HS-27A (cell line): ENCODE measurements around the gene ZBTB1.
"Not testable (repeated sequence)": the region's sequence is repeated elsewhere in the genome, so short reads cannot be mapped to it uniquely, and the experiment has no call there.

ENCODE experiments used
- DNase-seq: peaks from one replicate; pipeline ENCODE4 v3.0.0-alpha.2; 2012; ENCODE audit warnings: low read depth, missing footprints

The ZBTB1 gene

DNA sequence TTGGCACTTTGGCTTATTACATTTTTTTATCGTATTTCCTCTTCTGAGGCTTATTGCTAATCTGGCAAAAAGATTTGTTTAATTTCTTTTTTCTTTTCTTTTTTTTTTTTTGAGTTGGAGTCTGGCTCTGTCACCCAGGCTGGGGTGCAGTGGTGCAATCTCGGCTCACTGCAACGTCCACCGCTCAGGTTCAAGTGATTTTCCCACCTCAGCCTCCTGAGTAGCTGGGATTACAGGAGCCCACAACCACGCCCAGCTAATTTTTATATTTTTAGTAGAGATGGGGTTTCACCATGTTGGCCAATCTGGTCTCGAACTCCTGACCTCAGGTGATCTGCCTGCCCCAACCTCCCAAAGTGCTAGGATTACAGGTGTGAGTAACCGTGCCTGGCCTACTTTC lies 65.1 kb downstream of the ZBTB1 start:
- DNase-seq = not testable (repeated sequence)

DNA sequence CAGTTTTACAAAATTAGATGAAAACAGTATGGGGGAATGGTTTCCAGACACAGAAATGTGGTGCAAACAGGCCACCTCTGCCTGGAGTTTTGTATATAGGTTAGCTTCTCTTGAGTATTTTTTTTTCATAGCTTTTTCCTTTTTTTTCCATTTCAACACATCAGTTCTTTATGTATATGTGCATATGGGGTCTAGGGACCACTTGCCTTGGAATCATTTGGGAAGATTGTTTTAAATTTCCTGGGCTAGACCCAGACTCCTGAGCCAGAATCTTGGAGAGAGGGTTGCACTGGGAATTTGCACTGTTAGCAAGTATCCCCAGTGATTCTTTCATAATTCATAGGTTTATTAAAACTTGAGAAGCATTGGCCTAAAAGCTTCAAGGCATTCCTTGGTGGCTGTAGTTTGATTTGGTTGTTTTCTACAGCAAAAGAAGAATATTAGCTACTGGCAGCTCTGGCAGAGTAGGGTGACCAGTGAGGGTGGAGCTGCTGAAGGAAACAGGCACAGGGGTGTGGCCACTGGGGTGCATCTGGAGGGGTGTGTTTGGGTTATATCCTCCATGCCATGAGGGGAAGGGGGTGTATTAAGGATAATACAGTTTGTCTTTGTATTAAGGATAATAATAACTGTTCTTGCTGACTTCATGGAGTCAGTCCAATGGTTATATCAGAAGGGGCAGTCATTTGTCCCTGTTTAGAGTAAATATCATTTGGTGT lies 68.0 kb downstream of the ZBTB1 start:
- no peak for DNase-seq

DNA sequence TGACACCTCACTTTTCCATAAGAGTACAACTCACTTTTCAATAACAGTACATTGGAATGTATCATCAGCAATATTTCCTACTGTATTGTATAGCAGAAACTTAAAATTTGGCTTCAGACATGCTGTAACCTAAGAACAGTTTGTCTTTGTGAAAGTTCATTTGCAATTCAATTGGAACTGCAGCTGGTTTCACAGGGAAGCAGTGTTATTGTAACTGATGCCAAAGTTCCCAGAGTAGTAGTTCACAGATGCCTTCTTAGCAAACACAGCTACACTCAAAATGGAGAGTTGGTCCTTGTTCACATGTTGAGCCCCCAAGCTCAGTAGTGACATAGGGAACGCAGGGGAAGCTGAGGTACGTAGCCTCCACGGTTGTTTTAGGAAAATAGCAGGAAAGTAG lies 68.5 kb downstream of the ZBTB1 start:
- DNase-seq = no peak
